Measurements from ENCODE around the gene KRT74. TPM values are rescaled to one million over a fixed set of nuclear protein-coding genes. Genes with fewer than 3 reads are reported as not detected.

The KRT74 gene
- total and polyA plus RNA-seq, 2 of the 8 experiments (the other 6 are each of a cell fraction or from before 2014, with no cell fraction given), result not detected

- no peak overlapping the region for H3K9ac ChIP-seq (replicated peaks in 1 of 4; ENCODE audit: extremely low read depth in 1 of 4, low read depth in 3 of 4, low read length in 3 of 4)
- H3K56ac ChIP-seq (replicated peaks; ENCODE audit: insufficient read length, low read depth, low read length), result no peak overlapping the region
- H4K8ac ChIP-seq (ENCODE audit: extremely low read depth, insufficient read depth, low read length), result no peak overlapping the region
- H2BK120ac ChIP-seq (replicated peaks; ENCODE audit: low read depth, low read length), result no peak overlapping the region
- H3K23ac ChIP-seq (ENCODE audit: insufficient read length), result no peak overlapping the region
- ChIA-PET POLR2A (ENCODE audit: partially characterized antibody) (no interaction called here), CTCF (ENCODE audit: partially characterized antibody) (interaction anchor here (1.0 to 1.2 kb wide), 3 partner anchors 14 to 134 kb away, joined by 3 read pairs; no protein-coding TSS in a partner anchor)
- no peak overlapping the region for H2BK5ac ChIP-seq (ENCODE audit: low read depth, low read length)
- H3K79me1 ChIP-seq (ENCODE audit: low read depth, low read length), result no peaks in the 10 kb centered on the region
- H2BK15ac ChIP-seq (ENCODE audit: low read length), result no peak overlapping the region
- no peak overlapping the region for H3K4me2 ChIP-seq (ENCODE audit: insufficient read depth in 1 of 2, low read depth in 2 of 2, low read length in 2 of 2)
- no peak overlapping the region for H3K4me3 ChIP-seq (ENCODE audit: extremely low read depth in 1 of 4, insufficient read depth in 2 of 4, low read depth in 3 of 4, low read length in 4 of 4)
- H4K5ac ChIP-seq (ENCODE audit: insufficient read length, low read depth, low read length), result no peak overlapping the region
- H4K20me1 ChIP-seq (replicated peaks in 1 of 2; ENCODE audit: control insufficient read depth in 1 of 2, insufficient read depth in 2 of 2, low read length in 2 of 2), result no peaks in the 10 kb centered on the region
- peak in 1 of 2 experiments; percentile 24 for DNase-seq (ENCODE audit: low read depth in 1 of 2, low spot score in 2 of 2)
- 88% methylated on average over 4 of the region's 5 CpGs; no CpG with 5 or more reads in 1 of the 2 experiments for WGBS, 2 experiments (ENCODE audit: extremely low coverage in 1 of 2, insufficient coverage in 1 of 2, insufficient read length in 1 of 2, insufficient replicate concordance in 2 of 2, low coverage in 1 of 2, low lambda C conversion rate in 2 of 2, missing lambda C conversion rate in 1 of 2)
- no peaks in the 10 kb centered on the region for H3K23me2 ChIP-seq (ENCODE audit: low read depth, low read length)
- no peak overlapping the region for H2BK20ac ChIP-seq (ENCODE audit: low read length)
- no peak overlapping the region for H2AFZ ChIP-seq (ENCODE audit: low read length)
- no peak overlapping the region for H2BK12ac ChIP-seq (ENCODE audit: low read depth, low read length)
- H3K27ac ChIP-seq (ENCODE audit: low read depth, low read length), result no peak overlapping the region
- no peak overlapping the region for H2AK5ac ChIP-seq (ENCODE audit: low read depth, low read length)
- no peak overlapping the region for H4K91ac ChIP-seq (replicated peaks; ENCODE audit: insufficient read length, low read length)
- no peaks in the 10 kb centered on the region for H3K79me2 ChIP-seq (ENCODE audit: control insufficient read depth in 1 of 2, insufficient read depth in 2 of 2, low read length in 2 of 2)
- no peaks in the 10 kb centered on the region for H3K9me3 ChIP-seq (ENCODE audit: insufficient read depth in 2 of 2, low read depth in 1 of 2, low read length in 1 of 2)
- no peak overlapping the region for H3K18ac ChIP-seq (ENCODE audit: extremely low read depth, low read length)
- no peaks in the 10 kb centered on the region; a peak in 1 of 7 replicates for H3K27me3 ChIP-seq (replicated peaks in 1 of 4; ENCODE audit: control insufficient read depth in 3 of 4, extremely low read depth in 1 of 4, insufficient read depth in 3 of 4, low read length in 3 of 4)
- H3K4ac ChIP-seq (replicated peaks; ENCODE audit: insufficient read length, low read depth, low read length), result no peak overlapping the region
- no peak for FAIRE-seq
- no peak overlapping the region for H3K14ac ChIP-seq (ENCODE audit: insufficient read length)
- no peaks in the 10 kb centered on the region for H3K36me3 ChIP-seq (ENCODE audit: control insufficient read depth in 2 of 4, insufficient read depth in 4 of 4, low read length in 3 of 4)
- peaks cover 0 to 1% (median 0%) of the 10 kb centered on the region in 4 experiments; a peak in 1 of 7 replicates for H3K4me1 ChIP-seq (replicated peaks in 1 of 4; ENCODE audit: control insufficient read depth in 3 of 4, insufficient read depth in 4 of 4, low read length in 3 of 4)
- no peak for TF ChIP-seq SAP30 (IDR thresholded peaks at IDR 0.05; ENCODE audit: insufficient read depth, insufficient replicate concordance, low read length)
- no peak for TF ChIP-seq KDM4A (IDR thresholded peaks at IDR 0.05; ENCODE audit: low read depth, low read length, severe bottlenecking)
- TF ChIP-seq NRF1 (IDR thresholded peaks at IDR 0.05; ENCODE audit: low read depth, low read length), result no peak
These were observed 48.6 kb downstream of the KRT74 start for GRCh38 chr12:52524898-52525591.
